Naive thymus-derived CD8-positive, alpha-beta T cell (primary cell): Measurements from ENCODE around the gene MGRN1. TPM values are rescaled to one million over a fixed set of nuclear protein-coding genes. Genes with fewer than 3 reads are reported as not detected.
"Not testable (repeated sequence)": the region's sequence is repeated elsewhere in the genome, so short reads cannot be mapped to it uniquely, and the experiment has no call there.

Source experiments
- ATAC-seq, 2 donors: fragments of 150-1000 bp; cut with Tn5 transposase in 1 of 2; sonication (Bioruptor Pico), chemical (Tn5 transposase) in 1 of 2; 1 replicate in 1 of 2; 2 replicates in 1 of 2; pipeline ENCODE4 v1.10.0; 2021; ENCODE audit warnings: mild to moderate bottlenecking in 2 of 2, moderate library complexity in 2 of 2
- POLR2A ChIA-PET: fragments of 350-600 bp; sonication (Branson Sonifier 250); formaldehyde crosslinking; loops from one replicate; lab custom pipeline; 2021; ENCODE audit warnings: antibody characterized with exemption; lab: Charles Lee
- DNase-seq, 10 donors: peaks; one replicate each; pipeline versions ENCODE4 v3.0.0 to v3.0.0-alpha.2; 2020 to 2022
- H3K27ac Mint-ChIP-seq, 10 donors: one replicate each; pipeline ENCODE4 v1.8.0; 2020 to 2022; ENCODE audit warnings: mild to moderate bottlenecking in 10 of 10, mixed read lengths in 10 of 10, moderate library complexity in 4 of 10, inconsistent platforms in 1 of 10
- H3K27me3 Mint-ChIP-seq, 5 donors: one replicate each; pipeline ENCODE4 v1.8.0; 2021 to 2022; ENCODE audit warnings: mixed read lengths in 5 of 5
- H3K36me3 Mint-ChIP-seq, 3 donors: one replicate each; pipeline ENCODE4 v1.8.0; 2020 to 2022; ENCODE audit warnings: mixed read lengths in 3 of 3, mild to moderate bottlenecking in 2 of 3, inconsistent platforms in 1 of 3
- H3K4me1 Mint-ChIP-seq, 4 donors: one replicate each; pipeline ENCODE4 v1.8.0; 2021 to 2022; ENCODE audit warnings: mixed read lengths in 4 of 4
- H3K4me3 Mint-ChIP-seq, 10 donors: one replicate each; pipeline ENCODE4 v1.8.0; 2020 to 2022; ENCODE audit warnings: mild to moderate bottlenecking in 10 of 10, mixed read lengths in 10 of 10, moderate library complexity in 6 of 10, inconsistent platforms in 1 of 10
- H3K9me3 Mint-ChIP-seq, 9 donors: one replicate each; pipeline ENCODE4 v1.8.0; 2020 to 2022; ENCODE audit warnings: mixed read lengths in 9 of 9, mild to moderate bottlenecking in 3 of 9, inconsistent platforms in 1 of 9, moderate library complexity in 1 of 9
- polyA plus RNA-seq, 3 donors: library from polyadenylated mRNA; unstranded; fragments of 300-500 nt; fragmentation: Illumina TruSeq; gene quantifications; one replicate each; pipeline ENCODE4 v1.2.3, GENCODE V29; 2021
- total RNA-seq, 8 experiments: library from RNA in 2 of 8; stranded (reverse) in 2 of 8; gene quantifications; one replicate each; pipeline ENCODE4 v1.2.3 and lab custom pipeline; 2021 to 2026

The MGRN1 gene
- total and polyA plus RNA-seq, 5 experiments from 2014 or later, result 4.5 to 70.5 (median 5.8) TPM

GRCh38 chr16:4724661-4725270 is 100.1 kb downstream of the MGRN1 start:
- ATAC-seq (no peak), DNase-seq (no peak)
- no peak overlapping the region for H3K27ac Mint-ChIP-seq
- H3K4me1 Mint-ChIP-seq, result peaks cover 0 to 5% (median 2%) of the 10 kb centered on the region in 4 donors
- no peaks in the 10 kb centered on the region for H3K27me3 Mint-ChIP-seq
- H3K4me3 Mint-ChIP-seq, result no peak overlapping the region
- peaks cover 0 to 69% (median 9%) of the 10 kb centered on the region in 3 donors for H3K36me3 Mint-ChIP-seq
- no peaks in the 10 kb centered on the region for H3K9me3 Mint-ChIP-seq
- POLR2A ChIA-PET, result interaction anchor here (3.5 kb wide), 1 partner anchor 10 kb away, joined by 14 read pairs; the partner anchor contains the start of genes ANKS3 and DNAAF8

- H3K4me1 Mint-ChIP-seq, result peaks cover 0 to 7% (median 2%) of the 10 kb centered on the region in 4 donors
- ATAC-seq, result no peak
- H3K4me3 Mint-ChIP-seq, result no peak overlapping the region
- POLR2A ChIA-PET, result no interaction called here
- DNase-seq, result no peak
- H3K27ac Mint-ChIP-seq, result peak overlapping the region in 1 of 10 donors; percentile 29
- peaks cover 0 to 71% (median 11%) of the 10 kb centered on the region in 3 donors for H3K36me3 Mint-ChIP-seq
- H3K9me3 Mint-ChIP-seq, result no peaks in the 10 kb centered on the region
- H3K27me3 Mint-ChIP-seq, result no peaks in the 10 kb centered on the region
Measured at GRCh38 chr16:4726616-4727015, 102.0 kb downstream of the MGRN1 start.

GRCh38 chr16:4728676-4729075 is 104.0 kb downstream of the MGRN1 start:
- H3K9me3 Mint-ChIP-seq, result no peaks in the 10 kb centered on the region
- H3K27ac Mint-ChIP-seq, result peak overlapping the region in 2 of 10 donors; percentile 53 to 67
- peaks cover 0 to 53% (median 6%) of the 10 kb centered on the region in 3 donors for H3K36me3 Mint-ChIP-seq
- no peak for ATAC-seq
- H3K4me1 Mint-ChIP-seq, result peaks cover 7 to 20% (median 10%) of the 10 kb centered on the region in 4 donors
- no peak overlapping the region for H3K4me3 Mint-ChIP-seq
- DNase-seq, result no peak
- POLR2A ChIA-PET, result interaction anchor here (0.6 kb wide), 1 partner anchor 18 kb away, joined by 3 read pairs; no protein-coding TSS in a partner anchor
- no peaks in the 10 kb centered on the region for H3K27me3 Mint-ChIP-seq

- Mint-ChIP-seq H3K36me3 (peaks cover 0 to 46% (median 4%) of the 10 kb centered on the region in 3 donors), H3K27ac (peak overlapping the region in 1 of 10 donors; percentile 18)
- POLR2A ChIA-PET, result no interaction called here
Measured at GRCh38 chr16:4729876-4730275, 105.2 kb downstream of the MGRN1 start.

GRCh38 chr16:4733211-4733742 is 108.7 kb downstream of the MGRN1 start:
- H3K36me3 Mint-ChIP-seq, result peaks cover 0 to 21% (median 4%) of the 10 kb centered on the region in 3 donors
- ATAC-seq (no peak), DNase-seq (no peak)
- H3K4me1 Mint-ChIP-seq, result peaks cover 13 to 28% (median 18%) of the 10 kb centered on the region in 4 donors
- no peaks in the 10 kb centered on the region for H3K9me3 Mint-ChIP-seq
- peak overlapping the region; percentile 84 to 95 (median 90) for H3K4me3 Mint-ChIP-seq
- no peaks in the 10 kb centered on the region for H3K27me3 Mint-ChIP-seq
- H3K27ac Mint-ChIP-seq, result peak overlapping the region; percentile 57 to 91 (median 86)
- POLR2A ChIA-PET, result interaction anchor here (1.3 to 3.9 kb wide), 7 partner anchors 14 to 117 kb away, joined by 4 to 60 read pairs (median 15); partner anchors contain the start of genes GLYR1, MGRN1, NUDT16L1 and UBN1

More at GRCh38 chr16:4729876-4730275, 105.2 kb downstream of the MGRN1 start:
- Mint-ChIP-seq H3K4me3 (no peak overlapping the region), H3K4me1 (peaks cover 11 to 23% (median 12%) of the 10 kb centered on the region in 4 donors), H3K9me3 (no peaks in the 10 kb centered on the region), H3K27me3 (no peaks in the 10 kb centered on the region)
- no peak for ATAC-seq
- DNase-seq, result no peak

- ATAC-seq, result peak; percentile 31 to 43
- H3K4me3 Mint-ChIP-seq, result peak overlapping the region; percentile 84 to 95 (median 90)
- peaks cover 12 to 24% (median 18%) of the 10 kb centered on the region in 4 donors for H3K4me1 Mint-ChIP-seq
- H3K27ac Mint-ChIP-seq, result peak overlapping the region; percentile 57 to 94 (median 86)
- POLR2A ChIA-PET, result interaction anchor here (0.8 to 3.9 kb wide), 12 partner anchors 9 to 365 kb away, joined by 3 to 60 read pairs (median 14); partner anchors contain the start of genes GLYR1, MGRN1, NUDT16L1 and ROGDI
- peak in 5 of 10 donors; percentile 27 to 69 (median 31) for DNase-seq
- H3K36me3 Mint-ChIP-seq, result peaks cover 0 to 17% (median 3%) of the 10 kb centered on the region in 3 donors
- H3K27me3 Mint-ChIP-seq, result no peaks in the 10 kb centered on the region
- no peaks in the 10 kb centered on the region for H3K9me3 Mint-ChIP-seq
Measured at GRCh38 chr16:4733747-4734062, 109.1 kb downstream of the MGRN1 start.

- Mint-ChIP-seq H3K27ac (peak within 1 kb of the TSS; percentile 86 to 95 (median 94)), H3K4me3 (peak within 1 kb of the TSS; percentile 87 to 95 (median 92)), H3K9me3 (no peaks in the 10 kb centered on the region), H3K4me1 (peaks cover 10 to 23% (median 18%) of the 10 kb centered on the region in 4 donors), H3K27me3 (no peaks in the 10 kb centered on the region), H3K36me3 (peaks cover 0 to 12% (median 2%) of the 10 kb centered on the region in 3 donors)
- POLR2A ChIA-PET, result interaction anchor here (0.8 to 3.9 kb wide), 19 partner anchors 10 to 462 kb away, joined by 3 to 60 read pairs (median 5); partner anchors contain the start of genes CDIP1, GLYR1, MGRN1 and NUDT16L1
- ATAC-seq, result peak; percentile 77 to 78
- peak; percentile 67 to 87 (median 82) for DNase-seq
Measured at GRCh38 chr16:4734063-4734729, 109.6 kb downstream of the MGRN1 start, which contains the start of the genes ANKS3 and DNAAF8. Gene ANKS3, minus strand, starts transcription at chr16:4734271. Its CDS starts 4,122 bp downstream, at chr16:4730149. Gene DNAAF8, plus strand, starts transcription at chr16:4734537. Its CDS starts 1,978 bp downstream, at chr16:4736515.

- POLR2A ChIA-PET, result interaction anchor here (0.8 to 3.9 kb wide), 20 partner anchors 9 to 463 kb away, joined by 3 to 60 read pairs (median 6); partner anchors contain the start of genes CDIP1, GLYR1, MGRN1 and NUDT16L1
- Mint-ChIP-seq H3K4me1 (peaks cover 10 to 23% (median 18%) of the 10 kb centered on the region in 4 donors), H3K27me3 (no peaks in the 10 kb centered on the region), H3K36me3 (peaks cover 0 to 6% (median under 1%) of the 10 kb centered on the region in 3 donors), H3K27ac (peak overlapping the region; percentile 86 to 95 (median 94)), H3K4me3 (peak overlapping the region; percentile 87 to 95 (median 92)), H3K9me3 (no peaks in the 10 kb centered on the region)
- DNase-seq (peak; percentile 91 to 98 (median 94)), ATAC-seq (peak; percentile 77 to 81)
Measured at GRCh38 chr16:4734730-4735535, 110.3 kb downstream of the MGRN1 start.

- no peak for DNase-seq
- H3K27ac Mint-ChIP-seq, result no peak overlapping the region
Measured at GRCh38 chr16:4736546-4736945, 111.9 kb downstream of the MGRN1 start.

GRCh38 chr16:4737545-4737944 is 112.9 kb downstream of the MGRN1 start:
- no peak overlapping the region for H3K27ac Mint-ChIP-seq
- ATAC-seq, result no peak
- no peaks in the 10 kb centered on the region for H3K27me3 Mint-ChIP-seq
- no peak for DNase-seq
- no peaks in the 10 kb centered on the region for H3K36me3 Mint-ChIP-seq
- POLR2A ChIA-PET, result interaction anchor here (1.2 to 1.3 kb wide), 2 partner anchors 12 to 62 kb away, joined by 3 to 4 read pairs; no protein-coding TSS in a partner anchor
- no peaks in the 10 kb centered on the region for H3K9me3 Mint-ChIP-seq
- peaks cover 8 to 18% (median 17%) of the 10 kb centered on the region in 4 donors for H3K4me1 Mint-ChIP-seq
- H3K4me3 Mint-ChIP-seq, result no peak overlapping the region

More at GRCh38 chr16:4736546-4736945, 111.9 kb downstream of the MGRN1 start:
- peak overlapping the region in 3 of 10 donors; percentile 9 to 60 (median 34) for H3K4me3 Mint-ChIP-seq
- no peaks in the 10 kb centered on the region for H3K36me3 Mint-ChIP-seq
- POLR2A ChIA-PET, result interaction anchor here (0.7 to 3.9 kb wide), 3 partner anchors 13 to 66 kb away, joined by 3 to 60 read pairs (median 4); partner anchors contain the start of genes ROGDI and ZNF500
- H3K9me3 Mint-ChIP-seq, result no peaks in the 10 kb centered on the region
- no peak for ATAC-seq
- peaks cover 8 to 23% (median 18%) of the 10 kb centered on the region in 4 donors for H3K4me1 Mint-ChIP-seq
- no peaks in the 10 kb centered on the region for H3K27me3 Mint-ChIP-seq

- H3K4me3 Mint-ChIP-seq, H3K27me3 Mint-ChIP-seq, ATAC-seq, H3K36me3 Mint-ChIP-seq, H3K9me3 Mint-ChIP-seq, DNase-seq, H3K27ac Mint-ChIP-seq: not testable (repeated sequence)
- H3K4me1 Mint-ChIP-seq, result peaks cover 9 to 19% (median 18%) of the 10 kb centered on the region in 4 donors
- POLR2A ChIA-PET, result interaction anchor here (1.3 kb wide), 1 partner anchor 61 kb away, joined by 4 read pairs; no protein-coding TSS in a partner anchor
Measured at GRCh38 chr16:4738370-4738769, 113.7 kb downstream of the MGRN1 start.
